Stimulated activated memory B cell treated with anti-CD40 and anti-IgM and Interleukin-4, amounts not matched to agents 10 μg/mL and 1 μg/mL and 100 μg/mL, for 72 hours (primary cell): ENCODE data around the gene DUS2.

Experiments used
- ATAC-seq: fragments of 150-1000 bp; cut with Tn5 transposase; 2 replicates; pipeline ENCODE4 v1.10.0; 2021
- H3K27ac Mint-ChIP-seq: one replicate; pipeline ENCODE4 v1.8.0; 2022; ENCODE audit warnings: mild to moderate bottlenecking, mixed read lengths
- H3K27me3 Mint-ChIP-seq: one replicate; pipeline ENCODE4 v1.8.0; 2022; ENCODE audit warnings: mixed read lengths
- H3K36me3 Mint-ChIP-seq: one replicate; pipeline ENCODE4 v1.8.0; 2022; ENCODE audit warnings: mixed read lengths
- H3K4me1 Mint-ChIP-seq: one replicate; pipeline ENCODE4 v1.8.0; 2022; ENCODE audit warnings: mixed read lengths
- H3K4me3 Mint-ChIP-seq: one replicate; pipeline ENCODE4 v1.8.0; 2022; ENCODE audit warnings: mild to moderate bottlenecking, moderate library complexity, mixed read lengths
- H3K9me3 Mint-ChIP-seq: one replicate; pipeline ENCODE4 v1.8.0; 2022; ENCODE audit warnings: mixed read lengths

The DUS2 gene

GRCh38 chr16:68061396-68061795 lies 38.3 kb downstream of the DUS2 start:
- ATAC-seq: peak; percentile 82
- Mint-ChIP-seq H3K9me3 (no peaks in the 10 kb centered on the region), H3K4me3 (no peak overlapping the region), H3K27ac (peak overlapping the region; percentile 73), H3K36me3 (peaks cover 67% of the 10 kb centered on the region), H3K27me3 (no peaks in the 10 kb centered on the region), H3K4me1 (peaks cover 36% of the 10 kb centered on the region)

GRCh38 chr16:68062910-68063393 lies 39.9 kb downstream of the DUS2 start:
- H3K4me1 Mint-ChIP-seq: peaks cover 37% of the 10 kb centered on the region
- ATAC-seq: no peak
- H3K9me3 Mint-ChIP-seq: no peaks in the 10 kb centered on the region
- H3K27me3 Mint-ChIP-seq: no peaks in the 10 kb centered on the region
- peaks cover 65% of the 10 kb centered on the region for H3K36me3 Mint-ChIP-seq
- no peak overlapping the region for H3K27ac Mint-ChIP-seq
- no peak overlapping the region for H3K4me3 Mint-ChIP-seq

GRCh38 chr16:68064791-68065365 lies 41.8 kb downstream of the DUS2 start:
- peak; percentile 76 for ATAC-seq
- Mint-ChIP-seq H3K27me3 (no peaks in the 10 kb centered on the region), H3K36me3 (peaks cover 64% of the 10 kb centered on the region), H3K27ac (peak overlapping the region; percentile 43), H3K9me3 (no peaks in the 10 kb centered on the region), H3K4me3 (no peak overlapping the region), H3K4me1 (peaks cover 37% of the 10 kb centered on the region)

GRCh38 chr16:68065716-68066305 lies 42.7 kb downstream of the DUS2 start:
- no peak for ATAC-seq
- Mint-ChIP-seq H3K4me1 (peaks cover 42% of the 10 kb centered on the region), H3K27me3 (no peaks in the 10 kb centered on the region), H3K36me3 (peaks cover 66% of the 10 kb centered on the region), H3K27ac (peak overlapping the region; percentile 43), H3K4me3 (no peak overlapping the region), H3K9me3 (no peaks in the 10 kb centered on the region)

GRCh38 chr16:68066763-68067162 lies 43.7 kb downstream of the DUS2 start:
- Mint-ChIP-seq H3K27me3 (no peaks in the 10 kb centered on the region), H3K27ac (no peak overlapping the region), H3K4me1 (peaks cover 38% of the 10 kb centered on the region), H3K4me3 (no peak overlapping the region), H3K9me3 (no peaks in the 10 kb centered on the region), H3K36me3 (peaks cover 68% of the 10 kb centered on the region)
- no peak for ATAC-seq

- Mint-ChIP-seq H3K27me3 (no peaks in the 10 kb centered on the region), H3K4me1 (peaks cover 40% of the 10 kb centered on the region), H3K9me3 (no peaks in the 10 kb centered on the region), H3K27ac (no peak overlapping the region), H3K4me3 (no peak overlapping the region), H3K36me3 (peaks cover 75% of the 10 kb centered on the region)
- no peak for ATAC-seq
Observed at GRCh38 chr16:68068926-68069325, 45.8 kb downstream of the DUS2 start.

GRCh38 chr16:68069511-68070248 lies 46.6 kb downstream of the DUS2 start:
- peaks cover 44% of the 10 kb centered on the region for H3K4me1 Mint-ChIP-seq
- H3K27me3 Mint-ChIP-seq: no peaks in the 10 kb centered on the region
- no peaks in the 10 kb centered on the region for H3K9me3 Mint-ChIP-seq
- H3K4me3 Mint-ChIP-seq: no peak overlapping the region
- peak overlapping the region; percentile 39 for H3K27ac Mint-ChIP-seq
- ATAC-seq: no peak
- peaks cover 79% of the 10 kb centered on the region for H3K36me3 Mint-ChIP-seq

- Mint-ChIP-seq H3K27me3 (no peaks in the 10 kb centered on the region), H3K9me3 (no peaks in the 10 kb centered on the region), H3K36me3 (peaks cover 79% of the 10 kb centered on the region), H3K4me1 (peaks cover 46% of the 10 kb centered on the region), H3K27ac (peak overlapping the region; percentile 39), H3K4me3 (no peak overlapping the region)
- ATAC-seq: no peak
Observed at GRCh38 chr16:68070249-68070730, 47.2 kb downstream of the DUS2 start.

- Mint-ChIP-seq H3K27ac (peak overlapping the region; percentile 39), H3K27me3 (no peaks in the 10 kb centered on the region), H3K9me3 (no peaks in the 10 kb centered on the region), H3K36me3 (peaks cover 82% of the 10 kb centered on the region), H3K4me3 (peak overlapping the region; percentile 20), H3K4me1 (peaks cover 53% of the 10 kb centered on the region)
- no peak for ATAC-seq
Observed at GRCh38 chr16:68070806-68071517, 47.9 kb downstream of the DUS2 start.

GRCh38 chr16:68071518-68071901 lies 48.4 kb downstream of the DUS2 start:
- Mint-ChIP-seq H3K27ac (no peak overlapping the region), H3K4me1 (peaks cover 58% of the 10 kb centered on the region), H3K36me3 (peaks cover 82% of the 10 kb centered on the region), H3K9me3 (no peaks in the 10 kb centered on the region), H3K4me3 (no peak overlapping the region), H3K27me3 (no peaks in the 10 kb centered on the region)
- no peak for ATAC-seq

GRCh38 chr16:68072038-68072695 lies 49.1 kb downstream of the DUS2 start:
- H3K36me3 Mint-ChIP-seq: peaks cover 81% of the 10 kb centered on the region
- H3K27me3 Mint-ChIP-seq: no peaks in the 10 kb centered on the region
- ATAC-seq: no peak
- H3K4me1 Mint-ChIP-seq: peaks cover 60% of the 10 kb centered on the region
- H3K27ac Mint-ChIP-seq: no peak overlapping the region
- H3K9me3 Mint-ChIP-seq: no peaks in the 10 kb centered on the region
- no peak overlapping the region for H3K4me3 Mint-ChIP-seq

GRCh38 chr16:68073902-68074760 lies 51.0 kb downstream of the DUS2 start:
- peak; percentile 1 for ATAC-seq
- peaks cover 70% of the 10 kb centered on the region for H3K4me1 Mint-ChIP-seq
- no peaks in the 10 kb centered on the region for H3K9me3 Mint-ChIP-seq
- H3K36me3 Mint-ChIP-seq: peaks cover 79% of the 10 kb centered on the region
- peak overlapping the region; percentile 55 for H3K4me3 Mint-ChIP-seq
- H3K27ac Mint-ChIP-seq: peak overlapping the region; percentile 82
- no peaks in the 10 kb centered on the region for H3K27me3 Mint-ChIP-seq

GRCh38 chr16:68074850-68075555 lies 51.9 kb downstream of the DUS2 start:
- Mint-ChIP-seq H3K4me1 (peaks cover 73% of the 10 kb centered on the region), H3K27ac (peak overlapping the region; percentile 82), H3K36me3 (peaks cover 70% of the 10 kb centered on the region), H3K27me3 (no peaks in the 10 kb centered on the region), H3K4me3 (peak overlapping the region; percentile 55), H3K9me3 (no peaks in the 10 kb centered on the region)
- ATAC-seq: peak; percentile 95
